ENCODE measurements around the gene BZW2.

- TF ChIP-seq CTCF (conservative IDR thresholded peaks at IDR 0.05) (no peak), ZFX (IDR thresholded peaks at IDR 0.05) (no peak)
Measured at GRCh38 chr7:16710651-16711050, 64.7 kb downstream of the BZW2 start.
